ENCODE results near the gene STIMATE. TPM values are rescaled to one million over a fixed set of nuclear protein-coding genes. Genes with fewer than 3 reads are reported as not detected.

The STIMATE gene
- total RNA-seq, 1 experiment from 2014 or later, result 25.0 TPM

DNA sequence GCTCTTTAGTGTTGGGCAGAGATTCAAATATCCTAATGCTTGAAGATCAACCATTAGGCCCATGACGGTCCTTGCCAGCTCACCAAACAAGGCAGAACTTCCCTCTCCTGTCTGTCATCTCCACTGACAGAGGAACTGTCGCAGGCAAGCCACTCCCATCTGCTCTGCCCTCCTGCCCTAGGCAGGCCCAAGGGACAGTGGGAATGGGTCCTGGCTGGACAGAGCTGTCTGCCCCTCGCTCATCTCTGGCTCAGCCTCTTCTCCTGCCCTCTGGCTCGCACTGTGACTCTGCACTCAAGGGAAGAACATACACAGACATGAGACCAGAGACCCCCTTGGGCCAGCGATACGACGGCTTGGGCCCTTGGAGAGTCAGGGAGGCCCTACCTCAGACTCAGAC lies 54.9 kb downstream of the STIMATE start:
- Histone ChIP-seq H3K4me2 (ENCODE audit: low read depth, low read length, poor library complexity, severe bottlenecking) (no peak overlapping the region), H3K4me1 (ENCODE audit: low read length) (no peaks in the 10 kb centered on the region), H3K36me3 (ENCODE audit: insufficient read depth, low read length) (no peaks in the 10 kb centered on the region), H3K9me3 (ENCODE audit: low read length) (no peaks in the 10 kb centered on the region), H3K27me3 (ENCODE audit: low read length) (no peaks in the 10 kb centered on the region), H3K79me2 (ENCODE audit: low read length) (no peaks in the 10 kb centered on the region), H3K4me3 (ENCODE audit: low read length) (no peak overlapping the region), H3K9ac (ENCODE audit: low read length) (no peak overlapping the region), H3K27ac (ENCODE audit: low read length) (no peak overlapping the region), H3K9me2 (replicated peaks; ENCODE audit: insufficient read depth, low read length) (no peaks in the 10 kb centered on the region), H2AFZ (ENCODE audit: low read length) (no peak overlapping the region), H4K20me1 (ENCODE audit: insufficient read depth, low read depth, low read length) (no peaks in the 10 kb centered on the region)
- no peak for DNase-seq

DNA sequence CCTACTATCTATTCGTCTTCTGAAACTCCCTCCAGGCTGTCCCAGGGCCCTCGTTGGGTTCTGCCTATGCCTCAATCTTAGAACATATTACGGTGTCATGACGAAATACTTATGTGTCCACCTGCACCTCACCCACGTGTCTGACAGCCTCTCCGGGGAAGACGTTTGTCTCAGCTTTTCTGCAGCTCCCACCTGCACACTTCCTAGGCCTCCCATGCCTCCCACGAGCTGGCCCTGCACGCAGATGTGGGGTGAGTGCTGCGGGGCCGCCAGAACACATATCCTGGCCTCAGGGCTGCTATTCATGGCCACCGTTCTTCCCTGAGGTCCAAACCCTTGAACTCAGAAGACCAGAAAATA lies 55.4 kb downstream of the STIMATE start:
- Histone ChIP-seq H3K4me2 (ENCODE audit: low read depth, low read length, poor library complexity, severe bottlenecking) (no peak overlapping the region), H3K27me3 (ENCODE audit: low read length) (no peaks in the 10 kb centered on the region), H3K9me2 (replicated peaks; ENCODE audit: insufficient read depth, low read length) (no peaks in the 10 kb centered on the region), H2AFZ (ENCODE audit: low read length) (no peak overlapping the region), H3K9me3 (ENCODE audit: low read length) (no peaks in the 10 kb centered on the region), H4K20me1 (ENCODE audit: insufficient read depth, low read depth, low read length) (no peaks in the 10 kb centered on the region), H3K36me3 (ENCODE audit: insufficient read depth, low read length) (no peaks in the 10 kb centered on the region), H3K79me2 (ENCODE audit: low read length) (no peaks in the 10 kb centered on the region), H3K27ac (ENCODE audit: low read length) (no peak overlapping the region), H3K9ac (ENCODE audit: low read length) (no peak overlapping the region), H3K4me1 (ENCODE audit: low read length) (no peaks in the 10 kb centered on the region), H3K4me3 (ENCODE audit: low read length) (no peak overlapping the region)
- DNase-seq, result no peak

DNA sequence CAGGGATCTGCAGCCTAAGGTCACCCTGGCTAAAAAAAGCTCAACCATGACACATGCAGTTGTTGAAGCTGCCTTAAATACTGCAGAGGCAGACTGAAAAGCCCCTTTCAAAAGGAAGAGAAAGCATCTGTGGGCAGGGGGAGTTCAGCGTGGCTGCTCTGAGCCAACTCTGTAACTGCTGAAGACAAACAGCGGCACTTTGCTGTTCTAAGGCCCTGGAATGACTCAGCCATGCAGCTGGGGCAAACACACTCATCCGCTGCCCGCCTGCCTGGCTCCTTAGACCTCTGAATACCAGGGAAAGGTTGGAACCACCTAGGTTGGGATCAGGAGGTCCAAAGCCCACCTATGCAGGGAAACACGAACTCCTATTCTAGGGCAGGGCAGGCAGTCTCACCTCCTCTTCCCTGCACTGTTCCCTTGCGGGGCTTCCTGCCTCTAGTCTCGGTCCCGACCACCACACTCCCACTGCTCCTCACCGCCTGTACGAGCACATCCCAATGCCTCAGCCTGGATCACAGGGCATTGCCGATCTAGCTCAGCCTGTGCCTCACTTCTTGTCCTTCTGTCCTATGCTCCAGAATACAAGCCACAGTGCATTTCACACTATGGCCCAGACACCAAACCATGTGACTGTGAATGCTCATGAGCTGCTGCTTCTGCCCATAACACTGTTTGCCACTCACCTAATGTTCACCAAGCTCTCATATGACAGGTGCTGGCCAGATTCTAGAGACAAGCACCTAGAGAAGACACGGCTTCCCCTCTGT lies 56.0 kb downstream of the STIMATE start:
- H3K27me3 ChIP-seq (ENCODE audit: low read length), result no peaks in the 10 kb centered on the region
- no peaks in the 10 kb centered on the region for H3K79me2 ChIP-seq (ENCODE audit: low read length)
- no peaks in the 10 kb centered on the region for H3K4me1 ChIP-seq (ENCODE audit: low read length)
- no peak for DNase-seq
- H4K20me1 ChIP-seq (ENCODE audit: insufficient read depth, low read depth, low read length), result no peaks in the 10 kb centered on the region
- no peak overlapping the region for H2AFZ ChIP-seq (ENCODE audit: low read length)
- no peak overlapping the region for H3K9ac ChIP-seq (ENCODE audit: low read length)
- no peak overlapping the region for H3K4me2 ChIP-seq (ENCODE audit: low read depth, low read length, poor library complexity, severe bottlenecking)
- no peak overlapping the region for H3K27ac ChIP-seq (ENCODE audit: low read length)
- no peaks in the 10 kb centered on the region for H3K9me2 ChIP-seq (replicated peaks; ENCODE audit: insufficient read depth, low read length)
- no peak overlapping the region for H3K4me3 ChIP-seq (ENCODE audit: low read length)
- no peaks in the 10 kb centered on the region for H3K9me3 ChIP-seq (ENCODE audit: low read length)
- H3K36me3 ChIP-seq (ENCODE audit: insufficient read depth, low read length), result no peaks in the 10 kb centered on the region

DNA sequence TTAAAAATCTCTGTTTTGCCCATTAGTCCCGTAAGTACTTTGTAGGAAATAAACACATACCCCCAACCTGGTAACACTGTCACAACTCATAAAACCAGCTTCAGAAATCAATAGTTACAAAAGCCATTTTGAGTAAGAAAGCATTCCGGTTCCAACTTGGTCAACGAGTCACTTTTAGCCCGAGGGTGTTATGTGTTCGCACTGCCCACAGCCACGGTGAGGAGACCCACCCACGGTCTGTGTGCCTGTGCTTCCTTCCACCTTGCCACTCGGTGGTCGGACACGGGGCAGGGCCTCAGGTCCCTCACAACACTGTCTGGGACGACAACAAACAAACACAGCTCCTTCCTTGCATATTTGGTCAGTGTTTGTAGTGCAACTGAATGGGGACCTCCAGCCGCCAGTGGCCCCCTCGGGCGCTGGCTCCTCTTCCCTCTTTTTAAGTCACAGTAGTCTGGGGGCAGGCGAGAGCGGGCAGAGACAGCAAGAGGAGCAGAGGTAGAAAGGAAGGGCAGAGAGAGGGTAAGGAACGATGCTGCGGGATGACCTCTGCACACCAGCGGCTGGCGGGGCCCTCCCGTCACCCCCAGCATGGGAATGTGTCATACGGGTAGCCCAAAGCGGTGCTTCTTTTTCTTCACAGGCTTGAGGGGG lies 57.3 kb downstream of the STIMATE start:
- no peak overlapping the region for H3K4me3 ChIP-seq (ENCODE audit: low read length)
- no peaks in the 10 kb centered on the region for H4K20me1 ChIP-seq (ENCODE audit: insufficient read depth, low read depth, low read length)
- no peak overlapping the region for H2AFZ ChIP-seq (ENCODE audit: low read length)
- no peaks in the 10 kb centered on the region for H3K36me3 ChIP-seq (ENCODE audit: insufficient read depth, low read length)
- H3K9ac ChIP-seq (ENCODE audit: low read length), result no peak overlapping the region
- H3K79me2 ChIP-seq (ENCODE audit: low read length), result no peaks in the 10 kb centered on the region
- H3K27me3 ChIP-seq (ENCODE audit: low read length), result no peaks in the 10 kb centered on the region
- no peaks in the 10 kb centered on the region for H3K9me2 ChIP-seq (replicated peaks; ENCODE audit: insufficient read depth, low read length)
- no peaks in the 10 kb centered on the region for H3K9me3 ChIP-seq (ENCODE audit: low read length)
- H3K4me1 ChIP-seq (ENCODE audit: low read length), result no peaks in the 10 kb centered on the region
- H3K4me2 ChIP-seq (ENCODE audit: low read depth, low read length, poor library complexity, severe bottlenecking), result no peak overlapping the region
- no peak overlapping the region for H3K27ac ChIP-seq (ENCODE audit: low read length)
- no peak for DNase-seq

DNA sequence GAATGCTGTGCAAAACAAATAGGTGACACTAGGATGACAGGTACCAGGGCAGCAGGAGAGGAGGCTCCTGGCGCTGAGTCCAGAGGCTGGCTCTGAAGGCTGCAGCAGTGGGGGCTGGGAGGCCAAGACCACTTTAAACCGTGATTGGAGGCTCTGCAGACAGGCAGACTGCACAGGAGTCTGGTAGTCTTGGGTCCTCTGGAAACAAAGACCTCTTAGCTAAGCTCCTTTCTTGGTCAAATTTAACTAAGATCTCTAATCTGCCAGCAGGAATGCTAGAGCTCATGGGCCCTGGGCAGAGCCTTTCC lies 58.1 kb downstream of the STIMATE start:
- no peaks in the 10 kb centered on the region for H3K27me3 ChIP-seq (ENCODE audit: low read length)
- H3K36me3 ChIP-seq (ENCODE audit: insufficient read depth, low read length), result no peaks in the 10 kb centered on the region
- no peak overlapping the region for H3K9ac ChIP-seq (ENCODE audit: low read length)
- no peaks in the 10 kb centered on the region for H3K4me1 ChIP-seq (ENCODE audit: low read length)
- H3K79me2 ChIP-seq (ENCODE audit: low read length), result no peaks in the 10 kb centered on the region
- H4K20me1 ChIP-seq (ENCODE audit: insufficient read depth, low read depth, low read length), result no peaks in the 10 kb centered on the region
- DNase-seq, result no peak
- no peak overlapping the region for H3K4me3 ChIP-seq (ENCODE audit: low read length)
- H3K4me2 ChIP-seq (ENCODE audit: low read depth, low read length, poor library complexity, severe bottlenecking), result no peak overlapping the region
- H3K9me2 ChIP-seq (replicated peaks; ENCODE audit: insufficient read depth, low read length), result no peaks in the 10 kb centered on the region
- H2AFZ ChIP-seq (ENCODE audit: low read length), result no peak overlapping the region
- no peak overlapping the region for H3K27ac ChIP-seq (ENCODE audit: low read length)
- H3K9me3 ChIP-seq (ENCODE audit: low read length), result no peaks in the 10 kb centered on the region

DNA sequence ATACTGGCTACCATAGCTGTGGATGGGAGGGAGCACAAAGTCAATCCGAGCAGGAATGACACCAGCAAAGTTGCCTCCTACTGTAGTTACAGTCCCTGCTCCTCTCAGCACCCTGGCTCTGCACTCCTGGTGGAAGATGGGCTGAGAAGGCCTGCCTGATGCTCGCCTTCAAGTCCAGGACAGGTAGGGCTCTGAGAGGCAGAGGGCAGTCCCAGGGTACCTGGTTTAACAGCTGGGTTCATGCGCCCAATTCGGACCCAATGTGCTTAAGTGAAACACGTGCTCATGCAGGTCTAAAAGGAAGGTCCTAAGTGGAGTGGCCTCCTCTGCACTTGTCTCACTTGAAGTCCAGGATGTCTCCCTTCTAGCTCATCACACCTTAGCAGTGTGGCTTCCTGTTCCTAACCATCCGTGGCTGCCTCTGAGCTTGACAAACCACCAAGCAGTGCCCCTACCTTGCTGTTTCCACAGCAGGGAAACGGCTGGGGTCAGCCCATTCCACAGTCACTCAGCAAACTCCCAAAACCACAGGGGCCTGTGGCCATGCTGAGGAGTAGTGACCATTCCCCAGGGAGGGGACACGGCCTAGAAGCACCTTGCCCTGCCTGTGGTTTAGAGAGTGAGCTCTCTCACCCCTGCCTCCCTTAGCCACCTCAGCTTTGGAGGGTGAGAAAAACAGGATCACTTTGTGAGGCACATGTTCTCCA lies 58.6 kb downstream of the STIMATE start:
- H3K27me3 ChIP-seq (ENCODE audit: low read length), result no peaks in the 10 kb centered on the region
- no peak overlapping the region for H3K4me3 ChIP-seq (ENCODE audit: low read length)
- H3K36me3 ChIP-seq (ENCODE audit: insufficient read depth, low read length), result no peaks in the 10 kb centered on the region
- H3K79me2 ChIP-seq (ENCODE audit: low read length), result no peaks in the 10 kb centered on the region
- H2AFZ ChIP-seq (ENCODE audit: low read length), result no peak overlapping the region
- H3K9me3 ChIP-seq (ENCODE audit: low read length), result no peaks in the 10 kb centered on the region
- DNase-seq, result no peak
- H3K4me2 ChIP-seq (ENCODE audit: low read depth, low read length, poor library complexity, severe bottlenecking), result no peak overlapping the region
- no peak overlapping the region for H3K27ac ChIP-seq (ENCODE audit: low read length)
- H3K9ac ChIP-seq (ENCODE audit: low read length), result no peak overlapping the region
- H3K4me1 ChIP-seq (ENCODE audit: low read length), result no peaks in the 10 kb centered on the region
- H3K9me2 ChIP-seq (replicated peaks; ENCODE audit: insufficient read depth, low read length), result no peaks in the 10 kb centered on the region
- H4K20me1 ChIP-seq (ENCODE audit: insufficient read depth, low read depth, low read length), result no peaks in the 10 kb centered on the region

DNA sequence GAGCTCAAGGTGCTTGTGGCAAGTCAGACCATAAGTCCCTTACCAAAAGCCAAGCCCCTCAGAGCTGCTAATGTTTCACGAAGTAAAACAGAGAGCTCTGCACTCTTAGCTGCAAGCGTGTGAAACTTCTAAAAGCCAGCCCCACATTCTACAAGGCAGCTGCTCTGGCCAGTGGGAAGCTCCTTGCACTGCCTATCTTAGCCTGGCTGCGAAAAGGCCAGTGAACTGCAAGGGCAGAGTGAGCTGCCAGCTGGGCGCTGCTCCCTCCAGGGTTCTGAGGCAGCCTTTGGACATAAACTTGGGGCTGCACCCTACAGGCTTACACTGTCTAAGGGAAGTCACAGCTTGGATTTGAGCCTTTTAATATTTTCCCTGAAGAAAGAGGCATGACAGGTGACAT lies 60.4 kb downstream of the STIMATE start:
- no peaks in the 10 kb centered on the region for H3K4me1 ChIP-seq (ENCODE audit: low read length)
- no peaks in the 10 kb centered on the region for H3K27me3 ChIP-seq (ENCODE audit: low read length)

DNA sequence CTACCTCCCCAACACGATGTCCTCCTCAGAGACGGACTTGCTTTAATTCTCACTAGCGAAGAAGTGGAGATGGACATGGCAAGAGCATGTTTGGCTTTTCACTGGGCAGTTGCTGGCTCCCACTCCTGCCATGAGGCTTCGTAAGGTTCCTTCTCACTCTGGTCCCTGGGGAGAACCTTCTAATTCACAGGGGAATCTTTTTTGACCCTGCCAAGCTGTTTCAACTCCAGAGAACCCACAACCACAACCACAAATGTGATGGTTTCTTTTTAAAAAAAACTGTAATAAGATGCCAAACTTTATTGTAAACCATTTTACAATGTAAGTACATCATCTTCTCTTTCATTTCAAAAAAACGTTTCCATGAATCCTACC lies 60.9 kb downstream of the STIMATE start:
- H3K9ac ChIP-seq (ENCODE audit: low read length), result no peak overlapping the region
- no peaks in the 10 kb centered on the region for H3K27me3 ChIP-seq (ENCODE audit: low read length)
- no peak overlapping the region for H3K4me2 ChIP-seq (ENCODE audit: low read depth, low read length, poor library complexity, severe bottlenecking)
- no peak overlapping the region for H2AFZ ChIP-seq (ENCODE audit: low read length)
- no peaks in the 10 kb centered on the region for H3K9me2 ChIP-seq (replicated peaks; ENCODE audit: insufficient read depth, low read length)
- no peak for DNase-seq
- no peaks in the 10 kb centered on the region for H3K36me3 ChIP-seq (ENCODE audit: insufficient read depth, low read length)
- H3K27ac ChIP-seq (ENCODE audit: low read length), result no peak overlapping the region
- no peaks in the 10 kb centered on the region for H3K4me1 ChIP-seq (ENCODE audit: low read length)
- H3K9me3 ChIP-seq (ENCODE audit: low read length), result no peaks in the 10 kb centered on the region
- H4K20me1 ChIP-seq (ENCODE audit: insufficient read depth, low read depth, low read length), result no peaks in the 10 kb centered on the region
- no peak overlapping the region for H3K4me3 ChIP-seq (ENCODE audit: low read length)
- H3K79me2 ChIP-seq (ENCODE audit: low read length), result no peaks in the 10 kb centered on the region

More for the DNA sequence above, 60.4 kb downstream of the STIMATE start:
- Histone ChIP-seq H2AFZ (ENCODE audit: low read length) (no peak overlapping the region), H3K9me3 (ENCODE audit: low read length) (no peaks in the 10 kb centered on the region), H3K9me2 (replicated peaks; ENCODE audit: insufficient read depth, low read length) (no peaks in the 10 kb centered on the region), H3K4me2 (ENCODE audit: low read depth, low read length, poor library complexity, severe bottlenecking) (no peak overlapping the region), H3K36me3 (ENCODE audit: insufficient read depth, low read length) (no peaks in the 10 kb centered on the region), H4K20me1 (ENCODE audit: insufficient read depth, low read depth, low read length) (no peaks in the 10 kb centered on the region), H3K27ac (ENCODE audit: low read length) (no peak overlapping the region), H3K4me3 (ENCODE audit: low read length) (no peak overlapping the region), H3K79me2 (ENCODE audit: low read length) (no peaks in the 10 kb centered on the region), H3K9ac (ENCODE audit: low read length) (no peak overlapping the region)
- DNase-seq, result no peak
